Fibroblast of lung (primary cell): ENCODE data around the gene HERC2.

ENCODE experiments used
- CTCF ChIP-seq, 2 donors: IDR thresholded peaks in 1 of 2; conservative IDR thresholded peaks in 1 of 2; 1 replicate in 1 of 2; 2 replicates in 1 of 2; pipeline ENCODE4 v1.5.1; 2011 to 2012; ENCODE audit warnings: low read length in 2 of 2, control low read depth in 1 of 2, inconsistent platforms in 1 of 2, low read depth in 1 of 2, mild to moderate bottlenecking in 1 of 2
- EZH2 ChIP-seq: IDR thresholded peaks from 2 replicates; pipeline ENCODE4 v1.5.1; 2012; ENCODE audit warnings: low read length, control low read depth, mild to moderate bottlenecking; ENCODE audit errors: missing control alignments

DNA sequence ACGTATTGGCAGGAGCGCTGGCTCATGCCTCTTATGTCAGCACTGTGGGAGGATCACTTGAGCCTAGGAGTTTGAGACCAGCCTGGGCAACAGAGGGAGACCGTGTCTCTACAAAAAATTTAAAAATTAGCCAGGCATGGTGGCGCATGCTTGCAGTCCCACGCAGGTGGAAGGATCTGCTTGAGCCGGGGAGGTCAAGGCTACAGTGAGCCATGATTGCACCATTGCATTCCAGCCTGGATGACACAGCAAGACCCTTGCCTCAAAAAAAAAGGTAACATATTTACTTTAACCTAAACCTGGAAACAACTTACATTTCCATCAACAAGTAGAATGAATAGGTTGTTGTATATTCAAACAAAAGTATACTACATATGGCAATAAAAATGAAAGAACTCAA, 78.1 kb downstream of the HERC2 start:
- no peak for TF ChIP-seq CTCF (conservative IDR thresholded peaks at IDR 0.05 in 1 of 2, IDR thresholded peaks at IDR 0.05 in 1 of 2; ENCODE audit: low read depth in 1 of 2, low read length in 2 of 2)
- TF ChIP-seq EZH2: no peak
